K562 (cell line): Measurements from ENCODE around the gene LRRTM3. TPM values are rescaled to one million over a fixed set of nuclear protein-coding genes. Genes with fewer than 3 reads are reported as not detected.

Source experiments
- ATAC-seq: fragments of 200-7000 bp; cut with Tn5 transposase; 3 replicates; pipeline ENCODE4 v1.9.1; 2020; ENCODE audit warnings: moderate library complexity
- BruUV-seq: library from RNA; stranded (reverse); fragments of 400-500 nt; replicated peaks from 2 replicates; lab custom pipeline; 2021; lab: Mats Ljungman, UMichigan
- CTCF ChIA-PET: fragments of 300-600 bp; formaldehyde crosslinking; extraction: SDS; loops from one replicate; lab custom pipeline; 2021; ENCODE audit warnings: low intra/inter-chr PET ratio; lab: Yijun Ruan, JAX
- POLR2A ChIA-PET: fragments of 300-600, 350-650 bp; sonication (Branson Sonifier 250); formaldehyde crosslinking; extraction: SDS; loops from one replicate; lab custom pipeline; 2021; ENCODE audit warnings: antibody characterized with exemption, inconsistent platforms; lab: Yijun Ruan, JAX
- DNase-seq, 4 experiments: peaks; one replicate each; pipeline versions ENCODE4 v3.0.0 to v3.0.0-alpha.2; 2011 to 2018; ENCODE audit warnings: low spot score in 3 of 4, mixed read lengths in 3 of 4; ENCODE audit errors: extremely low read depth in 1 of 4
- FAIRE-seq: peaks from 2 replicates; lab custom pipeline; 2011; peaks lifted over from hg19 to GRCh38; lab: Jason Lieb, UNC
- H2AFZ ChIP-seq: 2 replicates; pipeline ENCODE4 v1.6.0; 2011; ENCODE audit warnings: low read depth, low read length, control low read depth, inconsistent platforms
- H3K27ac ChIP-seq: fragments of 200-600 bp; 3 replicates; pipeline ENCODE4 v1.8.0; 2011; ENCODE audit warnings: low read depth, mild to moderate bottlenecking, control low read depth, inconsistent platforms, low read length, moderate library complexity, mixed read lengths; ENCODE audit errors: extremely low read depth
- H3K27me3 ChIP-seq, 2 experiments: fragments of 300-600 bp in 1 of 2; 2 replicates in 1 of 2; 3 replicates in 1 of 2; pipeline versions ENCODE4 v1.6.0 to v1.8.0; 2011; ENCODE audit warnings: inconsistent platforms in 2 of 2, low read length in 2 of 2, mild to moderate bottlenecking in 1 of 2, mixed read lengths in 1 of 2, moderate library complexity in 1 of 2; ENCODE audit not compliant: control insufficient read depth in 2 of 2, insufficient read depth in 2 of 2
- H3K36me3 ChIP-seq: fragments of 300-600 bp; 3 replicates; pipeline ENCODE4 v1.8.0; 2011; ENCODE audit warnings: mild to moderate bottlenecking, low read length, inconsistent platforms; ENCODE audit not compliant: control insufficient read depth, insufficient read depth
- H3K4me1 ChIP-seq, 2 experiments: fragments of 200-600 bp in 1 of 2; replicated peaks in 1 of 2; 2 replicates in 1 of 2; 3 replicates in 1 of 2; pipeline versions ENCODE4 v1.5.1 to v1.8.0; 2011; ENCODE audit warnings: inconsistent platforms in 2 of 2, low read length in 2 of 2, mild to moderate bottlenecking in 1 of 2, mixed read lengths in 1 of 2, moderate library complexity in 1 of 2; ENCODE audit not compliant: control insufficient read depth in 2 of 2, insufficient read depth in 2 of 2
- H3K4me2 ChIP-seq: 2 replicates; pipeline ENCODE4 v1.6.1; 2011; ENCODE audit warnings: low read length, control low read depth, inconsistent platforms, mixed read lengths; ENCODE audit not compliant: insufficient read depth
- H3K4me3 ChIP-seq: fragments of 200-600 bp; sonication (generic), shearing (Covaris generic); 2 replicates; pipeline ENCODE4 v1.5.1; 2016; ENCODE audit warnings: control low read depth, inconsistent platforms
- H3K79me2 ChIP-seq: fragments of 200-600 bp; 3 replicates; pipeline ENCODE4 v1.8.0; 2011; ENCODE audit warnings: low read length, inconsistent platforms; ENCODE audit not compliant: control insufficient read depth, insufficient read depth
- H3K9ac ChIP-seq, 2 experiments: 2 replicates each; pipeline versions ENCODE4 v1.6.0 to v1.6.1; 2011; ENCODE audit warnings: low read depth in 2 of 2, low read length in 2 of 2, control low read depth in 1 of 2, inconsistent platforms in 1 of 2, mild to moderate bottlenecking in 1 of 2, mixed read lengths in 1 of 2; ENCODE audit not compliant: insufficient read depth in 1 of 2
- H3K9me1 ChIP-seq: one replicate; pipeline ENCODE4 v1.6.0; 2011; ENCODE audit warnings: inconsistent platforms, mild to moderate bottlenecking, low read length, moderate library complexity; ENCODE audit not compliant: control insufficient read depth, insufficient read depth
- H3K9me3 ChIP-seq: replicated peaks from 2 replicates; pipeline ENCODE4 v1.5.1; 2011; ENCODE audit warnings: low read depth, low read length, inconsistent platforms; ENCODE audit not compliant: control insufficient read depth, insufficient read depth
- H4K20me1 ChIP-seq: replicated peaks from 2 replicates; pipeline ENCODE4 v1.6.1; 2011; ENCODE audit warnings: low read length, inconsistent platforms, mixed read lengths; ENCODE audit not compliant: control insufficient read depth, insufficient read depth
- BHLHE40 ChIP-seq: IDR thresholded peaks from 2 replicates; pipeline ENCODE4 v1.6.1; 2011; ENCODE audit warnings: low read length, improper control_type of control experiment
- C11orf30 ChIP-seq: fragments of 450-650 bp; IDR thresholded peaks from 2 replicates; pipeline ENCODE4 v1.6.1; 2016; ENCODE audit warnings: low read depth, mild to moderate bottlenecking
- KDM5B ChIP-seq: fragments of 200-600 bp; sonication (generic); IDR thresholded peaks from 2 replicates; pipeline ENCODE4 v1.6.1; 2012; ENCODE audit warnings: low read depth, mild to moderate bottlenecking, moderate library complexity, low read length, control low read depth, inconsistent platforms; ENCODE audit not compliant: insufficient replicate concordance
- MAFF ChIP-seq: IDR thresholded peaks from 2 replicates; pipeline ENCODE4 v1.6.1; 2012; ENCODE audit warnings: low read length, improper control_type of control experiment
- MAFG ChIP-seq: fragments of 450-650 bp; conservative IDR thresholded peaks from 2 replicates; pipeline ENCODE4 v1.6.1; 2016; ENCODE audit warnings: missing genetic modification characterization, missing compliant biosample characterization
- MAFK ChIP-seq: IDR thresholded peaks from 2 replicates; pipeline ENCODE4 v1.6.1; 2011; ENCODE audit warnings: low read length, improper control_type of control experiment
- PHF8 ChIP-seq: fragments of 200-600 bp; sonication (generic); IDR thresholded peaks from 2 replicates; pipeline ENCODE4 v1.6.1; 2012; ENCODE audit warnings: mixed run types, mild to moderate bottlenecking, inconsistent platforms, low read length, moderate library complexity, borderline replicate concordance
- SMAD3 ChIP-seq: fragments of 450-650 bp; formaldehyde crosslinking; conservative IDR thresholded peaks from 2 replicates; pipeline ENCODE4 v1.4.0; 2020; ENCODE audit warnings: mild to moderate bottlenecking
- TEAD2 ChIP-seq: fragments of 450-650 bp; IDR thresholded peaks from 2 replicates; pipeline ENCODE4 v1.6.1; 2016; ENCODE audit warnings: missing genetic modification characterization, control low read depth, missing compliant biosample characterization
- XRCC5 ChIP-seq: fragments of 200-400 bp; formaldehyde crosslinking; IDR thresholded peaks from 2 replicates; pipeline ENCODE4 v1.6.1; 2017; ENCODE audit warnings: low read depth, mild to moderate bottlenecking, low read length
- ZNF316 ChIP-seq: fragments of 450-650 bp; IDR thresholded peaks from 2 replicates; pipeline ENCODE4 v1.6.1; 2016
- WGBS: fragments of 100-300 bp; shearing (Covaris generic); methylation state at CpG from one replicate; pipeline ENCODE4 v1.1.6; 2016; ENCODE audit warnings: low coverage, mixed read lengths; ENCODE audit not compliant: insufficient coverage; ENCODE audit errors: missing lambda C conversion rate; 5-methylcytosine and 5-hydroxymethylcytosine counted together
- in situ Hi-C: fragments of 300-500 bp; cut with MboI; formaldehyde crosslinking; loops from 4 replicates; pipeline ENCODE4 v1.15.0; 2018; ENCODE audit warnings: inconsistent platforms, mixed read lengths
- intact Hi-C: fragments of 100-400 bp; cut with micrococcal nuclease; formaldehyde crosslinking; loops from 2 replicates; pipeline ENCODE4 v1.14.2; 2022
- polyA plus RNA-seq, 8 experiments: library from polyadenylated mRNA; depleted of rRNA in 4 of 8; stranded (reverse) in 5 of 8; unstranded in 3 of 8; fragments of >200 nt; fragmentation: Nextera tagmentation in 2 of 8; fragmentation: Illumina TruSeq in 1 of 8; extraction: Ambion mirVana in 2 of 8; extraction: Trizol in 1 of 8; gene quantifications; 2 replicates each; pipeline versions ENCODE4 v1.2.1 to v1.2.3, GENCODE V29; 2011 to 2014; ENCODE audit warnings: inconsistent platforms in 1 of 8, missing spikeins in 1 of 8
- total RNA-seq, 7 experiments: library from RNA; depleted of rRNA in 6 of 7; stranded (reverse); fragments of >200 nt in 6 of 7; fragmentation: Illumina TruSeq in 2 of 7; extraction: Trizol in 2 of 7; gene quantifications; 2 replicates each; pipeline versions ENCODE4 v1.2.1 to v1.2.3, GENCODE V29; 2011 to 2021; ENCODE audit warnings: low replicate concordance in 1 of 7
- TF ChIP-seq, protein P1 (sequence below): fragments of 450-650 bp; conservative IDR thresholded peaks from 2 replicates; pipeline ENCODE4 v1.6.1; 2016; ENCODE audit warnings: missing genetic modification characterization, low read depth, mild to moderate bottlenecking, missing compliant biosample characterization, moderate library complexity

Gene LRRTM3
- total and polyA plus RNA-seq, 9 of the 15 experiments (the other 6 are each of a cell fraction or from before 2014, with no cell fraction given): not detected

DNA sequence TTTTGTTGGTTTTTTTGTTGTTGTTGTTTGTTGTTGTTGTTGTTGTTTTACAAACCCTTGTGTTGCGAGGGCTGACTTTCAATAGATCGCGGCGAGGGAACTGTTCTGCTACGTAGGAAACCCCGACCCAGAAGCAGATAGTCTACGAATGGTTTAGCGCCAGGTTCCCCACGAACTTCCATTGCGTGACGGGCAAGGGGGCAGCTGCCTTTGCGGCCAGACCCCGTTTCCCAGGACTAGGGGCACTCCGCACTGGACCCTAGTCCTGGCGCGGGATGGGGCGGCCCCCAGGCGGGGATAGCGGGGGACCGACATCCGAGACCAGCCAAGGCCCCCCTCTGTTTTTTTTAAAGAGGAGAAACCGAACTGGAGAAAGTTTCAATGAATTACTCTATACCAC is 119.6 kb downstream of the LRRTM3 start:
- Histone ChIP-seq H4K20me1 (no peaks in the 10 kb centered on the region), H3K9ac (no peak overlapping the region), H3K79me2 (no peaks in the 10 kb centered on the region), H3K4me1 (no peaks in the 10 kb centered on the region), H3K4me3 (no peak overlapping the region), H3K27ac (no peak overlapping the region), H3K36me3 (no peaks in the 10 kb centered on the region), H3K4me2 (no peak overlapping the region), H3K9me1 (no peaks in the 10 kb centered on the region), H2AFZ (no peak overlapping the region), H3K27me3 (no peaks in the 10 kb centered on the region), H3K9me3 (no peaks in the 10 kb centered on the region)
- no peak for TF ChIP-seq SMAD3 (CRISPR knock-in tag)
- TF ChIP-seq XRCC5: no peak
- TF ChIP-seq BHLHE40: no peak
- in situ Hi-C loops: no loop called here
- FAIRE-seq (no peak), DNase-seq (no peak), ATAC-seq (no peak)
- intact Hi-C loops: no loop called here
- ChIA-PET CTCF (no interaction called here), POLR2A (no interaction called here)
- BruUV-seq: no TSS peak
- WGBS: 2% methylated on average over 18 of the region's 22 CpGs

DNA sequence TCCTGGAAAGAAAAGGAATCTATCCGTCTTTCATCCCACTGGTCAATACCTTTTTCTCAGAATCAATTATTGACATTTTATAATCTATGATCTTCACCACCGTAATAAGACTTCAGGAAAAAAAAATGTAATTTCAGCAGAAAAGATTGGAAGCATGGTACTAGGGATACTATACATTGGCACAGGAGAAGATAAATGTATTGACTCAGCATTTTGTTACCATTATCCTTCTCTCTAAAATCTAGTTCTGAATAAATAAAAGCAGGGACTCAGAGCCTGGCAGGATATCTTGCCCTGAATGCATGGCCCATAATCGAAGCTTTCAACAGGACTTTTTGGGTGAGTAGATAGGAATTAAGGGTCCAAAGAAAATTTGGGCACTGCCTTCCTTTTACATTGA is 120.7 kb downstream of the LRRTM3 start:
- intact Hi-C loops: no loop called here
- H3K36me3 ChIP-seq: no peaks in the 10 kb centered on the region
- H3K9me3 ChIP-seq: no peaks in the 10 kb centered on the region
- FAIRE-seq (no peak), DNase-seq (no peak), ATAC-seq (no peak)
- no peak overlapping the region for H3K9ac ChIP-seq
- TF ChIP-seq KDM5B (no peak), MAFF (peak; percentile 54; the same call in 1 of the 2 replicates), MAFG (tag) (peak; percentile 48; the same call in 1 of the 2 replicates), TEAD2 (tag) (no peak), MAFK (peak; percentile 34; the same call in 1 of the 2 replicates), C11orf30 (peak; percentile 27; the same call in 1 of the 2 replicates), PHF8 (no peak), ZNF316 (peak; percentile 64)
- TF ChIP-seq, protein P1, sequence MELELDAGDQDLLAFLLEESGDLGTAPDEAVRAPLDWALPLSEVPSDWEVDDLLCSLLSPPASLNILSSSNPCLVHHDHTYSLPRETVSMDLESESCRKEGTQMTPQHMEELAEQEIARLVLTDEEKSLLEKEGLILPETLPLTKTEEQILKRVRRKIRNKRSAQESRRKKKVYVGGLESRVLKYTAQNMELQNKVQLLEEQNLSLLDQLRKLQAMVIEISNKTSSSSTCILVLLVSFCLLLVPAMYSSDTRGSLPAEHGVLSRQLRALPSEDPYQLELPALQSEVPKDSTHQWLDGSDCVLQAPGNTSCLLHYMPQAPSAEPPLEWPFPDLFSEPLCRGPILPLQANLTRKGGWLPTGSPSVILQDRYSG (tag): no peak
- H3K79me2 ChIP-seq: no peaks in the 10 kb centered on the region
- no peaks in the 10 kb centered on the region for H4K20me1 ChIP-seq
- H3K4me1 ChIP-seq: no peaks in the 10 kb centered on the region
- POLR2A ChIA-PET: no interaction called here
- CTCF ChIA-PET: no interaction called here
- no peaks in the 10 kb centered on the region for H3K9me1 ChIP-seq
- H3K4me2 ChIP-seq: no peak overlapping the region
- BruUV-seq: no TSS peak
- in situ Hi-C loops: no loop called here
- no peak overlapping the region for H2AFZ ChIP-seq
- no peaks in the 10 kb centered on the region for H3K27me3 ChIP-seq
- H3K4me3 ChIP-seq: no peak overlapping the region
- H3K27ac ChIP-seq: no peak overlapping the region
- 2% methylated on average over 3 of the region's 3 CpGs for WGBS
